Measurements from ENCODE around the gene NR0B2. TPM values are rescaled to one million over a fixed set of nuclear protein-coding genes. Genes with fewer than 3 reads are reported as not detected.
A peak's percentile ranks its signal among the peaks of the same experiment; 100 is the strongest.

Gene NR0B2
- total and polyA plus RNA-seq, 2 of the 13 experiments (the other 11 are each of a cell fraction or from before 2014, with no cell fraction given) = 72.5 to 133 TPM

DNA sequence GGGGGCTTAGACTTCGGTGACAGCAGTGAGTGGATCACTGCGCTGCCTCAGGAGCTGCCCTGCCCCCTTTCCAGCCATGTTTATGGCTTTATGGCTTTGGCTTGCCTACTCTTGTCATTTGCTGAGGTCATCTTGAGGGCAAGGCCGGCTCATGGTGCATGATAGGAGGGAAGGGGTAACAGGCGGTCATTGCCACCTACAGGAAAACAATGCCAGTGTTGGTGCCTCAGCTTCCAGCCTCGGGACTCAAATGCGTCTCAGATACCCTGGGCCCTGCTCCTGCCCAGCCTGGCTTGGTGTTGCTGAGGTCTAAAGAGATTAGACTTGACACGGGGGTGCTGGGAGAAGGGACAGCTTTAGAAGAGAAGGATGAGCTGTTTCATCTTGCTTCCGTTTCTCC, 32.0 kb upstream of the NR0B2 start:
- Histone ChIP-seq H3K4me2 (ENCODE audit: low read depth, low read length) (peak overlapping the region; percentile 32; the same call in 1 of the 2 replicates), H3K4me1 (ENCODE audit: insufficient read depth, low read length) (peaks cover 82% of the 10 kb centered on the region), H2AFZ (ENCODE audit: low read length) (no peak overlapping the region), H3K36me3 (replicated peaks in 1 of 2; ENCODE audit: control insufficient read depth in 1 of 2, insufficient read depth in 2 of 2, low read length in 2 of 2) (peaks cover 25 to 40% of the 10 kb centered on the region in 2 experiments), H3K27me3 (ENCODE audit: control insufficient read depth in 1 of 2, insufficient read depth in 2 of 2, low read length in 2 of 2) (no peaks in the 10 kb centered on the region), H4K20me1 (ENCODE audit: insufficient read depth, low read length) (no peaks in the 10 kb centered on the region), H3K4me3 (replicated peaks in 1 of 3; ENCODE audit: insufficient read depth in 1 of 3, low read depth in 2 of 3, low read length in 3 of 3) (no peak overlapping the region), H3K79me2 (ENCODE audit: insufficient read depth, low read length) (no peaks in the 10 kb centered on the region), H3K27ac (ENCODE audit: extremely low read length, insufficient read depth, low read length) (peak overlapping the region; percentile 63), H3K9me3 (ENCODE audit: low read length) (no peaks in the 10 kb centered on the region), H3K9ac (ENCODE audit: insufficient read depth, low read depth, low read length) (no peak overlapping the region)
- WGBS (ENCODE audit: low lambda C conversion rate) = 74% methylated on average over 3 of the region's 8 CpGs
- no peak for DNase-seq (ENCODE audit: low spot score)
- BruUV-seq (replicated peaks) = no TSS peak
- CTCF ChIA-PET (ENCODE audit: low intra/inter-chr PET ratio, low total read pairs) = no interaction called here
- intact Hi-C loops (cut with micrococcal nuclease; ENCODE audit: unreplicated experiment) = loop anchor here (1.0 kb wide), 1 partner anchor 33 kb away; no protein-coding TSS in a partner anchor
- POLR2A ChIA-PET = interaction anchor here (0.9 to 12.9 kb wide), 9 partner anchors 8 to 56 kb away, joined by 3 to 371 read pairs (median 7); partner anchors contain the start of genes GPATCH3, GPN2, KDF1 and NR0B2
- no peak for FAIRE-seq
- in situ Hi-C loops (cut with HindIII; ENCODE audit: extremely low pct_ligation_motif_present, low pct_unique_long_range_greater_than_20kb) = no loop called here
- ATAC-seq = no peak
- TF ChIP-seq RARA (CRISPR knock-in tag; IDR thresholded peaks at IDR 0.05) (peak; percentile 90), ZNF629 (CRISPR knock-in tag; conservative IDR thresholded peaks at IDR 0.05) (no peak), HNRNPK (IDR thresholded peaks at IDR 0.05; ENCODE audit: low read depth, low read length, poor library complexity, severe bottlenecking) (no peak), RXRB (CRISPR knock-in tag; IDR thresholded peaks at IDR 0.05; ENCODE audit: borderline replicate concordance) (peak; percentile 64), NR2F6 (IDR thresholded peaks at IDR 0.05) (no peak), NR2F6 (CRISPR knock-in tag; IDR thresholded peaks at IDR 0.05) (peak; percentile 21; the same call in 1 of the 2 replicates), ZNF7 (CRISPR knock-in tag; IDR thresholded peaks at IDR 0.05) (peak; percentile 88), ZC3H13 (CRISPR knock-in tag; IDR thresholded peaks at IDR 0.05) (0 out of 2 replicates have a peak, but pooled peaks have one; percentile 17)
- TF ChIP-seq, protein P1, sequence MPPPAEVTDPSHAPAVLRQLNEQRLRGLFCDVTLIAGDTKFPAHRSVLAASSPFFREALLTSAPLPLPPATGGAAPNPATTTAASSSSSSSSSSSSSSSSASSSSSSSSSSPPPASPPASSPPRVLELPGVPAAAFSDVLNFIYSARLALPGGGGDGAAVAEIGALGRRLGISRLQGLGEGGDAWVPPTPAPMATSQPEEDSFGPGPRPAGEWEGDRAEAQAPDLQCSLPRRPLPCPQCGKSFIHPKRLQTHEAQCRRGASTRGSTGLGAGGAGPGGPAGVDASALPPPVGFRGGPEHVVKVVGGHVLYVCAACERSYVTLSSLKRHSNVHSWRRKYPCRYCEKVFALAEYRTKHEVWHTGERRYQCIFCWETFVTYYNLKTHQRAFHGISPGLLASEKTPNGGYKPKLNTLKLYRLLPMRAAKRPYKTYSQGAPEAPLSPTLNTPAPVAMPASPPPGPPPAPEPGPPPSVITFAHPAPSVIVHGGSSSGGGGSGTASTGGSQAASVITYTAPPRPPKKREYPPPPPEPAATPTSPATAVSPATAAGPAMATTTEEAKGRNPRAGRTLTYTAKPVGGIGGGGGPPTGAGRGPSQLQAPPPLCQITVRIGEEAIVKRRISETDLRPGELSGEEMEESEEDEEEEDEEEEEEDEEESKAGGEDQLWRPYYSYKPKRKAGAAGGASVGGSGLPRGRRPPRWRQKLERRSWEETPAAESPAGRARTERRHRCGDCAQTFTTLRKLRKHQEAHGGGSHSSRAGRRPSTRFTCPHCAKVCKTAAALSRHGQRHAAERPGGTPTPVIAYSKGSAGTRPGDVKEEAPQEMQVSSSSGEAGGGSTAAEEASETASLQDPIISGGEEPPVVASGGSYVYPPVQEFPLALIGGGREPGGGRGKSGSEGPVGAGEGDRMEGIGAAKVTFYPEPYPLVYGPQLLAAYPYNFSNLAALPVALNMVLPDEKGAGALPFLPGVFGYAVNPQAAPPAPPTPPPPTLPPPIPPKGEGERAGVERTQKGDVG (CRISPR knock-in tag; IDR thresholded peaks at IDR 0.05; ENCODE audit: borderline replicate concordance) = 0 out of 2 replicates have a peak, but pooled peaks have one; percentile 71
- TF ChIP-seq, protein P2, sequence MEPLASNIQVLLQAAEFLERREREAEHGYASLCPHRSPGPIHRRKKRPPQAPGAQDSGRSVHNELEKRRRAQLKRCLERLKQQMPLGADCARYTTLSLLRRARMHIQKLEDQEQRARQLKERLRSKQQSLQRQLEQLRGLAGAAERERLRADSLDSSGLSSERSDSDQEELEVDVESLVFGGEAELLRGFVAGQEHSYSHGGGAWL (CRISPR knock-in tag; IDR thresholded peaks at IDR 0.05) = no peak
- TF ChIP-seq, protein P3, sequence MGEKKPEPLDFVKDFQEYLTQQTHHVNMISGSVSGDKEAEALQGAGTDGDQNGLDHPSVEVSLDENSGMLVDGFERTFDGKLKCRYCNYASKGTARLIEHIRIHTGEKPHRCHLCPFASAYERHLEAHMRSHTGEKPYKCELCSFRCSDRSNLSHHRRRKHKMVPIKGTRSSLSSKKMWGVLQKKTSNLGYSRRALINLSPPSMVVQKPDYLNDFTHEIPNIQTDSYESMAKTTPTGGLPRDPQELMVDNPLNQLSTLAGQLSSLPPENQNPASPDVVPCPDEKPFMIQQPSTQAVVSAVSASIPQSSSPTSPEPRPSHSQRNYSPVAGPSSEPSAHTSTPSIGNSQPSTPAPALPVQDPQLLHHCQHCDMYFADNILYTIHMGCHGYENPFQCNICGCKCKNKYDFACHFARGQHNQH (CRISPR knock-in tag; IDR thresholded peaks at IDR 0.05) = 0 out of 2 replicates have a peak, but pooled peaks have one; percentile 8
- TF ChIP-seq, protein P4, sequence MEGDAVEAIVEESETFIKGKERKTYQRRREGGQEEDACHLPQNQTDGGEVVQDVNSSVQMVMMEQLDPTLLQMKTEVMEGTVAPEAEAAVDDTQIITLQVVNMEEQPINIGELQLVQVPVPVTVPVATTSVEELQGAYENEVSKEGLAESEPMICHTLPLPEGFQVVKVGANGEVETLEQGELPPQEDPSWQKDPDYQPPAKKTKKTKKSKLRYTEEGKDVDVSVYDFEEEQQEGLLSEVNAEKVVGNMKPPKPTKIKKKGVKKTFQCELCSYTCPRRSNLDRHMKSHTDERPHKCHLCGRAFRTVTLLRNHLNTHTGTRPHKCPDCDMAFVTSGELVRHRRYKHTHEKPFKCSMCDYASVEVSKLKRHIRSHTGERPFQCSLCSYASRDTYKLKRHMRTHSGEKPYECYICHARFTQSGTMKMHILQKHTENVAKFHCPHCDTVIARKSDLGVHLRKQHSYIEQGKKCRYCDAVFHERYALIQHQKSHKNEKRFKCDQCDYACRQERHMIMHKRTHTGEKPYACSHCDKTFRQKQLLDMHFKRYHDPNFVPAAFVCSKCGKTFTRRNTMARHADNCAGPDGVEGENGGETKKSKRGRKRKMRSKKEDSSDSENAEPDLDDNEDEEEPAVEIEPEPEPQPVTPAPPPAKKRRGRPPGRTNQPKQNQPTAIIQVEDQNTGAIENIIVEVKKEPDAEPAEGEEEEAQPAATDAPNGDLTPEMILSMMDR (CRISPR knock-in tag; IDR thresholded peaks at IDR 0.05) = 0 out of 2 replicates have a peak, but pooled peaks have one; percentile 10
- TF ChIP-seq, protein P5, sequence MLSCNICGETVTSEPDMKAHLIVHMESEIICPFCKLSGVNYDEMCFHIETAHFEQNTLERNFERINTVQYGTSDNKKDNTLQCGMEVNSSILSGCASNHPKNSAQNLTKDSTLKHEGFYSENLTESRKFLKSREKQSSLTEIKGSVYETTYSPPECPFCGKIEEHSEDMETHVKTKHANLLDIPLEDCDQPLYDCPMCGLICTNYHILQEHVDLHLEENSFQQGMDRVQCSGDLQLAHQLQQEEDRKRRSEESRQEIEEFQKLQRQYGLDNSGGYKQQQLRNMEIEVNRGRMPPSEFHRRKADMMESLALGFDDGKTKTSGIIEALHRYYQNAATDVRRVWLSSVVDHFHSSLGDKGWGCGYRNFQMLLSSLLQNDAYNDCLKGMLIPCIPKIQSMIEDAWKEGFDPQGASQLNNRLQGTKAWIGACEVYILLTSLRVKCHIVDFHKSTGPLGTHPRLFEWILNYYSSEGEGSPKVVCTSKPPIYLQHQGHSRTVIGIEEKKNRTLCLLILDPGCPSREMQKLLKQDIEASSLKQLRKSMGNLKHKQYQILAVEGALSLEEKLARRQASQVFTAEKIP (CRISPR knock-in tag; IDR thresholded peaks at IDR 0.05; ENCODE audit: borderline replicate concordance) = no peak
- TF ChIP-seq, protein P6, sequence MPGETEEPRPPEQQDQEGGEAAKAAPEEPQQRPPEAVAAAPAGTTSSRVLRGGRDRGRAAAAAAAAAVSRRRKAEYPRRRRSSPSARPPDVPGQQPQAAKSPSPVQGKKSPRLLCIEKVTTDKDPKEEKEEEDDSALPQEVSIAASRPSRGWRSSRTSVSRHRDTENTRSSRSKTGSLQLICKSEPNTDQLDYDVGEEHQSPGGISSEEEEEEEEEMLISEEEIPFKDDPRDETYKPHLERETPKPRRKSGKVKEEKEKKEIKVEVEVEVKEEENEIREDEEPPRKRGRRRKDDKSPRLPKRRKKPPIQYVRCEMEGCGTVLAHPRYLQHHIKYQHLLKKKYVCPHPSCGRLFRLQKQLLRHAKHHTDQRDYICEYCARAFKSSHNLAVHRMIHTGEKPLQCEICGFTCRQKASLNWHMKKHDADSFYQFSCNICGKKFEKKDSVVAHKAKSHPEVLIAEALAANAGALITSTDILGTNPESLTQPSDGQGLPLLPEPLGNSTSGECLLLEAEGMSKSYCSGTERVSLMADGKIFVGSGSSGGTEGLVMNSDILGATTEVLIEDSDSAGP (CRISPR knock-in tag; IDR thresholded peaks at IDR 0.05; ENCODE audit: borderline replicate concordance) = 0 out of 2 replicates have a peak, but pooled peaks have one; percentile 33

Data from HepG2 (cell line).